GM20000 (cell line): ENCODE results near the gene STK24.

Experiments
- DNase-seq: peaks from one replicate; pipeline ENCODE4 v3.0.0; 2012; ENCODE audit warnings: low spot score
- CTCF ChIP-seq: IDR thresholded peaks from 2 replicates; pipeline ENCODE4 v1.5.1; 2012; ENCODE audit warnings: mild to moderate bottlenecking, control low read depth; ENCODE audit errors: extremely low read depth, missing control alignments

STK24 gene

DNA sequence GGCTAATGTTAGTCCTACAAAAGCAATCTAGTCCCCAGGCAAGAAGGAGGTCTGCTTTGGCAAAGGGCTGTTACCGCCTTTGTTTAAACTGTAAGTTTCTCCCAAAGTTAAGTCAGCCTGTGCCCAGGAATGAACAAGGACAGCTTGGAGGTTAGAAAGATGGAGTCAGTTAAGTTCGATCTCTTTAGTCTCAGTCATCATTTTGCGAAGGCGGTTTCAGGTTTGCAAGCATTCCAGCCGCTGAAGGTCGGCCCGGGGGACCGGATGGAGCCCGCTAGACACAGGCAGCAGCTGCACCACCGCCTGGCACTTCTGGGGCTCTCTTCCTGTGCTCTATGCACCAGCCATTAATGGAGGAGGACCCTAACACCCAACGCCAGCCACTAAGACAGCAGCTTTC, 91.3 kb downstream of the STK24 start:
- no peak for TF ChIP-seq CTCF
- DNase-seq, result no peak

DNA sequence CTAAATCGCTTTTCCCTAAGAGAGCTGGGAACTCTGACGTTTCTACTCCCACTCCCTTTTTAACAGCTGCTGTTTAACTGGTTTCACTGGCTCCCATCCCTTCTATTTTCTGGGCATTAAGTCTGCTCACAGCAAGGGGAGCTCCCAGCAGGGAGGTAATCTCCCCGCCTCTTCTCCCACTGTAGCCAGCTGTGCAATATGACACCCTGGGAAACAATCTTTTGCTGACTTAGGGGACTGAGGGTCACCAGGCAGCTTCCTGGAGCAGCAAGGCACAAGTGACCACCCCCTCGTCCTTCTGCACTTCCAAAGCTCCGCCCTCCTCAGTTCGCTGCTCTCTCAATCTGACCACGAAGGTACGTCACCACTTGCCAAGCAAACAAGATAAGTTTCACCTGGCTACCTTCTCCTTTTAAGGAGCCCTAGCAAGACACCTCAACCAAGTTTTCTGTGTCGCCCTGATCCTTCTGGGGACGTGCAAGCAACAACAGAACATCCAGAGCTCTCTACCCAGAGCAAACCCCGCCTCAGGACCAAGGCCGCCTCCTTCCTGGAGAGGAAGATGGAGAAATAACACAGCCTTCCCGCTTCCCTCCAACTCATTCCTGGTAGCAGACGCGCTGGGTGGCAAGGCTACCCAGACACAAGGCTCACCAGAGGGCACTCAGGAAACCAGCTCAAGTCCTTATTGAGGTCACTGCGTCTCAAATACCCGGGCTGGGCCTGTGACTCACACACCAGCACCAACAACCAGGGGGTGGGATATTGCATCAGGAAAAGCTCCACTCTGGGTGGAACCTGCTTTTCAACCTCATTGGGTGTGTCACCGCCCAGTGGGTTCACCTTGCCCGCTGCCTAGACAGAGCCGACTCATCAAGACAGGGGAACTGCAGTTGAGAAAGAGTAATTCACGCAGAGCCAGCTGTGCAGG, 92.4 kb downstream of the STK24 start:
- no peak for TF ChIP-seq CTCF
- DNase-seq, result peak; percentile 59

- no peak for DNase-seq
- TF ChIP-seq CTCF, result no peak
Observed at GRCh38 chr13:98483601-98484288, 93.2 kb downstream of the STK24 start.

DNA sequence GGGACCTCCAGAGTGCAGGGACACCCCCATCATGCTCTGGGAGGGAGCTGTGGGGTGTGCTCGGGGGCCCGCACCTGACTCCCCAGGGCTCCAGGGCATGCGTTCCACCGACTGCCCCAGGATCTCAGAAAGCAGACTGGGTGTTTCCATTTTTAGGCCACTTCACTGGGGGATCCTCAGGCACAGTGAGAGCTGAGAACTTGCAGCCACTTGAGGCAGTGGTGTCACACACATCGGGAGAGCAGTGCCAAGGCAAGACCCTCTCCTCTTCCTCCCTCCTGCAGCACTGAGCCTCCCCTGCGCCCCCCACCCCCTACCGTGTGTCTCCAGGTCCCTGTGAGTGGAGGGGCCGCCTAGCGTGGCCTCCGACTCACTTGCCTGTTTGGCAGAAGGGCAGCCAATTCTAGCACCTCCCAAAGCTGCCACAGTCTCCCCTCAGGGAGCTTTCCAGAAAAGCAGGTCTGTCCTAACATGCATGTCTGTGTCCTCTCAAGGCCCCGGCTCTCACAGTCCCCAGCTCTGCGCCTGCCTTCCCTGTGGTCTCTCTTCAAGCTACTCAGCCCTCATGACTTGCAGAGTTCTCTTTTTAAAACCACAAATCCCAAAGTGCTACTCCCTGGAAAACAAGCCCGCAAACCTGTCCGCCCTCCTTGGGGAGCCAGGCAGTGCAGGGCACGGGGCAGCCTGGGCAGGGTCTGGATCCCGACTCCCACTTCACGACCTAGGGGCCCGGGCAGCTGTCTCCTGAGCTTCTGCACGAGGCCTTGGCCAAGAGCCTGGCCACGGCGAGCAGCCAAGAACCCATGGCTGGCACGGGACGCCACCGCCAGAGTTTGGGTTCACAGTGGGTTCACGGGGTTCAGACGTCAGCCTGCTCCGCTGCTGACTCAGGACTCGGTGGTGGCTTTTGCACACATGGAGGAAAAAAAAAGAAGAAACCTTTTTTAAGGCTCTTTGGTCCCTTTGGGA, 94.1 kb downstream of the STK24 start:
- peak; percentile 9 for TF ChIP-seq CTCF
- DNase-seq, result peak; percentile 46

- DNase-seq, result peak; percentile 75
- TF ChIP-seq CTCF, result no peak
Observed at GRCh38 chr13:98480915-98481877, 95.7 kb downstream of the STK24 start.

GRCh38 chr13:98479496-98480003, 97.4 kb downstream of the STK24 start:
- TF ChIP-seq CTCF, result no peak
- no peak for DNase-seq
